HG03378 (cell line): ENCODE data around the gene RTN1.

Experiments
- ATAC-seq: cut with Tn5 transposase; IDR thresholded peaks from one replicate; pipeline ENCODE4 v1.9.1; 2021; ENCODE audit warnings: mild to moderate bottlenecking, moderate library complexity; ENCODE audit not compliant: unreplicated experiment

The RTN1 gene

DNA sequence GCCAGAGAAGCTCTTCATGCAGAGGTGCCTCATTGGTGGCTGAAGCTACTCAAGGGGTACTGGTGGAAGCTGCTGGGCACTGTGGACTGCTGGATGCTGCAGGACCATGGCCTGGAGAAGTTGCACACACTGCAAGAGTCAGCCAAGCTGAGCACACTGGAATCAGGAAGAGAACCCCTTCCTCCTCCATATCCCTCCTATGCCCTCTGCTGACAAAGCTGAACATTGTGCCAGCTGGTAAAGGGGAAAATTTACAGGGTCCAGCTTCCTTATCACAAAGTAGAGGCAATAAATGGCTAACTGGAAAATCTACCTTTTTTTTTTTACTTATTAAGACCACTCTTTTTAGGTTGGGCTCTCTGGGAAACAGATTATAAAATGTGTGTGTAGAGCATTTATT lies 300.5 kb downstream of the RTN1 start:
- no peak for ATAC-seq

DNA sequence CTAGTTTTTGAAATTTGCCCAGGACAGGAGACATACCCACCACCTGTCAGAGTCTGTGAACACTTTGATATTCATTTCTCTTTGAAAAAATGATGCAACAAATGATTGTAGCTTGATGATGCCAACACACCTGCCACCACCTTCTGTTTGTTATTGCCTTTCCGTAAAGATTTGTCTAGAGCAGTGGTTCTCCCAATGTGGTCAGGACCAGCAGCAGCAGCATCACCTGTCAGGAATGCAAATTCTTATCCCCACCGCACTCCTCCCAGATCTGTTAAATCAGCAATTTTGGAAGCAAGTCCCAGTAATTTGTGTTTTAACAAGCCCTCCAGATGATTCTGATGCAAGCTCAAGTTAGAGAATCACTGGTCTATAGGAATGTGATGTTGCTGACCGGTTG lies 303.9 kb downstream of the RTN1 start:
- ATAC-seq: no peak

- no peak for ATAC-seq
Observed at GRCh38 chr14:59566296-59566695, 304.3 kb downstream of the RTN1 start.

GRCh38 chr14:59565087-59565486 lies 305.5 kb downstream of the RTN1 start:
- no peak for ATAC-seq

DNA sequence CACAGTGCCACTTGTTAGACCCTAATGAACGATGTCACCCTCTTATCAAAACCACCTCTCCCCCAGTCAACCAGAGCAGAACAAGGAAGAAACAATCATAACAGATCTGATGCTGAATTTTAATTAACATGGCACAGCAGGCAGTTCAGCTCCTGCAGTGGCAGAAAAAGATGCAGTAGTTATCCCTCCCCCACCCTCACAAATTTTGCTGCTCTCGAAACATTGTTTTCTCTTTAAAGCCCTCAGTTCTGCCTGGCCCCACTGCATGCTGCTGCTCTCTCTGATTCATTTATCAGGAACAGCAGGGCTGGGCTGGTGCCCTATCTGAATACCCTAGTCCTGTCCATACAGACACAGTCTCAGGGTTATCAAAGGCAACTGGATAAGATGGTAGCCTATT lies 306.2 kb downstream of the RTN1 start:
- ATAC-seq: no peak

GRCh38 chr14:59547310-59547709 lies 323.3 kb downstream of the RTN1 start:
- no peak for ATAC-seq
